Ecto neural progenitor cell (in vitro differentiated cells): ENCODE results near the gene UBE3C.
"Not testable (repeated sequence)": the region's sequence is repeated elsewhere in the genome, so short reads cannot be mapped to it uniquely, and the experiment has no call there.

Experiments used
- DNase-seq: peaks from one replicate; pipeline ENCODE4 v3.0.0-alpha.2; 2018; ENCODE audit warnings: low spot score

UBE3C gene

DNA sequence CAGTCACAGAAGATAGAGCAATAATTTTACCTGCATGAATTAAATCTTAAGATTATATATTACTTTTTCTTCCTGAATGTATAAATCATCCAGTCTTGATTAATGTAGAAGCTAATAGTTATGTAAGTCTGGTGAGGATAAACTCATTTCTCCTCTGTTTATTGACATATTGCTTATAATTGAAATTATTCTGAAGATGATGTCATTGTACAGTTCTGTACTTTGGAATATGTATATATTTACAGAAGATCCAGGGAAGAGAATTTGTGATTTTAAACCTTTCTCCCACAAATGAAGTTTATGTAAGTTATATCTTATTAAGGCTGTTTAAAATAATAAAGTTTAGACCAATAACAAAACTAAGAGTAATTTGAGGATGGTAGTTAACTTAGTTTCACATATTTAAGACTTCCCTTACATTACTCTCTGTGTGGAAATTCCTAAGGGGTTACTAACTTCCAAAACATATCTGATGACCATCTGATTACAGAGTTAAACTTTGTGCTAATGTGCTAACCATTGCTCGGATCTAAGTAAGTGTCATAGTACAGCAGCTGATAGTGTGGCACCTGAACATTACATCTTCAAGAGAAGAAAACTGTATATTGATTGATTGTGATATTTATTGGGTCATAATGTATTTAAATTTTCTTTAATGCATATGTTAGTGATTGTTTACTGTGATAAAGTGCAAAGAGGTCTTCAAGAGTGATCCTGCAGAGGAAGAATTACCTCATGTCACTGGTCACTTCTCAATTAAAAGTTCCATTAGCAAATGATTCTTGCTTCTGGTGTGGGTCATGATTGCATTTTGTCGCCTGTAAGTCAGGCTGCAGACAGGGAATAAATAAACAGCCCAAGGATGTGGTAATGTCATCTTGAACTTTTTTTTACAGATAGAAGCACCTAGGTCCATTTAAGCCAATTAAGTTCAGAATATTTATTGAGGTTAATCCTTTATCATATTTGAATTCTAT lies 96.9 kb downstream of the UBE3C start:
- no peak for DNase-seq

DNA sequence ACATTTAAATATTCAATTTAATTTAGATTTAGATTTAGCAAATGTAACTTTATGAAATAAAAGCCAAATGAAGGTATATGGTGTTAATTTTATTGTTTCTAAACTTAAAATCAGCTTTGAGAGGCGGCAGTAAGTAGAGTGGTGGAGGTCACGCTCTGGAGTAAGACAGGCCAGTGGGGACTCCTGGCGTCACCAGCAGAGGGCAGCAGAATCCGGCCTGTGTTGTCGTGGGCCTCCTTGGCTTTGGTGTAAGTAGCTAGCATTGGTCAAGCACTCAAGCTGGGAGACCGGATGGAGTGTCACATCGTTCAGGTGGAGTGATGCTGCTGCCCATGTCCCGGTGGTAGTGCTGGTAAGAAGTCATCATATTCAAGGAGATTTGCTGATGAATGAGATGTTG lies 99.4 kb downstream of the UBE3C start:
- DNase-seq = no peak

DNA sequence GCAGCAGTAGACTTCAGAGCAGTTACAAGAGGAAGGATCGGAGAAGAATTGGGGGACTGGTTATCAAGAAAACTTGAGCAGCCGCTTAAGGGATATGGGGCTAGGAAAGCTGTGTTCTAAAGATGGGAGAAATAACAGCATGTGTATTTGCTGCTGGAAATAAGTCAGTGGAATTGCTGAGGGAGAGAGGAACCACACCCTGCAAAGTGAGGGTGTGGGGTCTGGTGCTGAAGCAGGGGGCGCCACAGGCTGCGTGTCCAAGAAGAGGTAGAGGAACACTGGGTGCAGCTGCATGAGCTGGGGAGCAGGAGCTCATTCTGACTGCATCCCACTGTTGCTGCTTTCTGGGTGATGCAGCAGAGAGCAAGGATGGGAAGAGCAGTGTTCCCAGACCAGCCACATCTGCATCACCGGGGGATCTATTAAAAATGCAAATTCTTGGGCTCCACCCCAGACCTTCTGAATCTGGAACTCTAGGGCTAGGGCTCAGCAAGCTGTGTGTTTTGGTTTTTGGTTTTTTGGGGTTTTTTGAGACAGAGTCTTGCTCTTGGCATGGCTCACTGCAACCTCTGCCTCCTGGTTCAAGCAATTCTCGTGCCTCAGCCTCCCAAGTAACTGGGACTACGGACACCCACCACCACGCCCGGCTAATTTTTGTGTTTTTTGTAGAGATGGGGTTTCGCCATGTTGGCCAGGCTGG lies 101.0 kb downstream of the UBE3C start:
- DNase-seq = no peak

DNA sequence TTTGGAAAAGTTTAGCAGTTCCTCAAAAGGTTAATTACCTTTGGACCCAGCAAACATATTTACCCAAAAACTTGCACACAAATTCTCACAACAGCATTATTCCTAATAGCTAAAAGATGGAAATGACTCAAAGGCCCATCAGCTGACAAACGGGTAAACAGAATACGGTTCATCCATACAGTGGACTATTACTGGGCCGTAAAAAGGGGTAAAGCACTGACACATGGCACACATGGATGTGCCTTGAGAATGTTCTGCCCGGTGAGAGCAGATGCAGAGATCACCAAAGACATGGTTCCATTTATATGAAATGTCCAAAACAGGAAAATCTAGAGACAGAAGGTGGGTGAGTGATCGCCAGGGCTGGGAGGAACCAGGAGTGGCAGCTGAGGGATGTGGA lies 102.9 kb downstream of the UBE3C start:
- no peak for DNase-seq

DNA sequence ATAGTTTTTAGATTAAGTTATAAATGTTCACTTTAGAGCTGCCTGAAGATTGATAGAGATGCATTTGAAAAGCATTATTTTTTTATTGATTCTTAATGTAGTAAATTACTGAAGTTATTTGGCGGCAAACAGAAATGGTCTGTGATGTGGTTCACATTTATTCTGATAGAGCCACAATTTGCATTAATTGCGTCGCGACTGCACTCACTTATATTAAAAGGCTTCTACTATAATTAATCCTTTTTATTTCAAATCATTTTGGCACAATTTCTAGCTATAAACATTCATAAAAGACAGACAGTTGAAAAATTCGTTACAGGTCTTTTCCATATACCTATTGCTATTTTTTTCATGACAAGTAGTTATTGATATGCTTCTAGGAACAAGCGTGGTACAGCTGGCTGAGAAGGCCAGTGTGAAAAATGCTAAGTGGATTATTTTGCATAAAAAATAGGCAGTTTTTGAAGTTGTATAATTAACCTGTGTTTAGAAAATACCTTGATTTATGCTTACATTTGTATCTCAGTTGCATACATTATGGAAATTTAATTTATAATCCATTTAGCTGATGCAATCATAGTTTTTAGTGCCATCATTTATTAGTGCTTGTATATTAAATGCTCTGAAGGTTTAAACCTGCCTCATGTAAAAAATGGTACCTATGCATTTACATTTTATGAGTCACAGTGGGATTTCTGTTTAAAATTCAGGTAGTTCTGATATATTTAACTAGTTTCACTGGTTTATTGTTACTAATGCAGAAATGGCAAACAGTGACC lies 106.0 kb downstream of the UBE3C start:
- no peak for DNase-seq

DNA sequence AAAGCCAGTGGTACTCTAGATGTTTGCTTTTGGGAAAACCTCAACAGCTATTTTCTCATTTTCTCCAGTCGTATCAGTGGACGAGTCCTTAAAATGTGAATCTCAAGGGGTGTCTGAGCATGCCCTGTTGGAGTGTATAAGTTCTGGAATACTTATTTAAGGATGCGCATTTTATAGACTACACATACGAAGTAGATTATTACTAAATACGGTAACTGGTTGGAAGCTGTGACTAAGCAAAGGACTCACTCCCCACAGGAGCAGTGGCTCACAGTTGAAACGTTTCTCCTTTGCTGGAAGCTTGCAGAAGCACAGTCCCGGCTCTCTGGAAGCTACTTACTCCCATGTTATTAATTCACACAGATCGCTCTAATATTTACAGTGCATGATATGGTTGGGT lies 107.3 kb downstream of the UBE3C start:
- DNase-seq = no peak

DNA sequence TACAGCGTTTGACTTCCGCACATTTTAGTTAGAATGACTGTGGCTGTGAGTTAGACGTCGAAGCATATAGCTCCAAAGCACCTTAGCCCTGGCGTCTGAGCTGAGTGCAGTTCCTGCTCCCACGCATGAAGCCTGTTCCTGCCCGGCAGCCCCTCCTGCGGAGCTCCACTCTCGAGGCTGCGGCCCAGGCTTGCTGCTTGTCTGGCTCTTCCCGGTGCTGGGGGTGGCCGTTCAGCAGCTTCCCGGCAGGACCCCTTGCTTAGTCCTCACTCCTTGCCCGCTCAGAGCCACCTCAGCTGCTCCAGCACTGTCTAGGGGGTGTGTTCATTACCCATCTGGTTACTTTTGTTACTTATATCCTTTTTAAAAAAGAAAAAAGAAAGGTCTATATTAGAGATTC lies 109.9 kb downstream of the UBE3C start:
- DNase-seq = no peak

DNA sequence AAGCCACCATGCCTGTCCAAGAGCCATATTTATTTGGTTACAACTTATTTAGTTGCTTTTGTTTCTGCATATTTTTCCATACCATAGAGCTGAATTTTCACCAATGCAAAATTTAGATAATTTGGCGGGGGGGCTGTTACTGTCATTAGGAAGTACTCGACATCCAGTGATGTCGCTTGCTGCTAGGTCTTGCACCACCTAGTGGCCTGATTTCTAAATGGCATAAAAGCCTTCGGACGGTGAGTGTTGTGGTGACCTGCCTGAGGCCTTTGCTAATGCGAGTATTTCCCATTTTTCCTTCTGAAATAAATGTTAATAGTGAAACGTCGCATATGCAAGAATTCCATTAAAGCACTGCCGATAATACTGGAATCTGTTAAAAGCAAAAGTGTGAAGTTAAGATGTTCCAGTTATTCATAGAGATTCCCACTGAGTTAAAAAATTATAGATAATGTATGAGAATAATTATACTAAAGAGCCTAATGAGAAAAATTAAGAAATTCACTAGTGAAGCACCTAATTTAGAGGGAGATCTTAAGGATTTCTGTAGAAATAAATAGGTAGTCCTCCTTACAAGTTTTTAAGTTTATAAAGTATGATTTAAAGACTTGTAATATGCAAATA lies 112.0 kb downstream of the UBE3C start:
- DNase-seq = no peak

DNA sequence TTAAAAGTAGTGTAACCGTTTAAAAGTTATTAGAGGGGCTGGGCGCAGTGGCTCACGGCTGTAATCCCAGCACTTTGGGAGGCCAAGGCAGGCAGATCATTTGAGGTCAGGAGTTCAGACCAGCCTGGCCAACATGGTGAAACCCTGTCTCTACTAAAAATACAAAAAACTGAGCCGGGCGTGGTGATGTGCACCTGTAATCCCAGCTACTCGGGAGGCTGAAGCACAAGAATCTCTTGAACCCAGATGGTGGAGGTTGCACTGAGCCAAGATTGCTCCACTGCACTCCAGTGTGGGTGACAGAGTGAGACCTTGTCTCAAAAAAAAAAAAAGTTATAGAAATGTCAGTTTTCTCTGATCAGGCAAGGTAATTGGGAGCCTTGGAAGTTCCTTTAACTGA lies 113.1 kb downstream of the UBE3C start:
- DNase-seq = not testable (repeated sequence)

DNA sequence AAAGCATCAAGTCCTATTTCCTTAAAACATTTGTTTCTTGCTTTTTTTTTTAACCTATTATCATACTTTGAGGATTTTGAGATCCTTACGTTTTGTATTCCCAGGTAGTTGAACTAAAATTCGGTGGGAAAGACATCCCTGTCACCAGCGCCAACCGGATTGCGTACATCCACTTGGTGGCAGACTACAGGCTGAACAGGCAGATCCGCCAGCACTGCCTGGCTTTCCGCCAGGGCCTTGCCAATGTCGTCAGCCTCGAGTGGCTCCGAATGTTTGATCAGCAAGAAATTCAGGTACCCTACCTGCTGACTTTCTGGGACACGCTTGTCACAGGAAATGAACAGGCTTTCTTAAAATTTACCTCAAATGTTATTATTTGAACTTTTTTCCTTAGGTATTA lies 115.1 kb downstream of the UBE3C start:
- DNase-seq = no peak

DNA sequence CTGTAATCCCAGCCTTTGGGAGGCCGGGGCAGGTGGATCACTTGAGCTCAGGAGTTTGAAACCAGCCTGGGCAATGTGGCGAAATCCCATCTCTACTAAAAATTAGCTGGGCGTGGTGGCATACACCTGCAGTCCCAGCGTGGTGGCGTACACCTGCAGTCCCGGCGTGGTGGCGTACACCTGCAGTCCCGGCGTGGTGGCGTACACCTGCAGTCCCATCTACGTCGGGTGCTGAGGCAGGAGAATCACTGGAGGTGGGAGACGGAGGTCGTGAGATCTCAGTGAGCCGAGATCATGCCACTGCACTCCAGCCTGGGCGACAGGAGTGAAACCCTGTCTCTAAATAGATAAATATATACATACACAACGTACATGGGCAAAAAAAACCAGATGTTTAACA lies 116.1 kb downstream of the UBE3C start:
- not testable (repeated sequence) for DNase-seq

DNA sequence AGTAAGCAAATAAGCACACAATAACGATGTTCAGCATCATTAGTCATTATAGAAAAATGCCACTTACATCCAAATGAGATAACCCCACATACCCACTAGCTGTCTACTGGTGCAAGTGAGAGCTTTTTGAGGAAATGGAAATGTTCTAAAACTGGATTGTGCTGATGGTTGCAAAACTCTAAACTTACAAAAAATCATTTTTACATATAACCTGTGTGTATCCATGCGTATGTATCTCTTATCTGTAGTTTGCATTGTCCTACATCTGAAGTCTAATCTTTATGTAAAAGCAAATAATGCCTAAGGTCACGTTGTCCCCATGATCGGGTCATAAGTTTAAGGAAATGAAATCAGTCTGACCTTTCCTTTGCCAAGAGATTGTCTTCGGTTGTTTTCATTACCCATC lies 116.5 kb downstream of the UBE3C start:
- no peak for DNase-seq

DNA sequence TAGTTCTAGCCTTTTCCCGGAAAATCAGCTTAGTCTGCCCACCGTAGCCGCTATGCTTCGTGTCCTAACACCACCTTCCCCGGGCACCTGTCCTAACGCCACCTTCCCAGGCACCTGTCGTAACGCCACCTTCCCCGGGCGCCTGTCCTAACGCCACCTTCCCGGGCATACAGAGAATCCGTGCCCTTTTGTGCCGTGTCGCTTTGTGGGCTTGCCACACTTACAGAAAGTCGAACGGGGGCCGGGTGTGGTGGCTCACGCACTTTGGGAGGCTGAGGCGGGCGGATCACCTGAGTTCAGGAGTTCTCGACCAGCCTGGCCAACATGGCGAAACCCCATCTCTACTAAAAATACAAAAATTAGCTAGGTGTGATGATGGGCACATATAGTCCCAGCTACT lies 124.4 kb downstream of the UBE3C start:
- DNase-seq = no peak

DNA sequence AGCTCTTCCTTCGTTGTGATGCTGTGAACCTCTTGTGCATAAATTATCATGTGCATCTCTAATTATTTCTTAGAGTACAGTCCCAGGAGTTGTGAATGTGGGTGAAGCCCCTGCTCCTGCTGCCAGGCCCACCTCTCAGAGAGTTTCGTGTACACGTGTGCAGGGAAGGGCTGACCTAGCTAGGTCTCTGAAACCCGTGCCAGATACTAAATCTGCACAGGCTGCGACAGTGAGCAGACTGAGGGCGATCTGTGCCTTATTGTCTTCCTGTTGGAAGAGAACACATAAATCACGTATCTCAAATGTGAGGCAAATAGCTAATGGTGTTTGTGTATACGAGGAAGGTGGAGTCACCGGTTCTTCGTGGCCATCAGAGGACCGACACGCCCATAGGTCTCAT lies 126.3 kb downstream of the UBE3C start:
- no peak for DNase-seq

DNA sequence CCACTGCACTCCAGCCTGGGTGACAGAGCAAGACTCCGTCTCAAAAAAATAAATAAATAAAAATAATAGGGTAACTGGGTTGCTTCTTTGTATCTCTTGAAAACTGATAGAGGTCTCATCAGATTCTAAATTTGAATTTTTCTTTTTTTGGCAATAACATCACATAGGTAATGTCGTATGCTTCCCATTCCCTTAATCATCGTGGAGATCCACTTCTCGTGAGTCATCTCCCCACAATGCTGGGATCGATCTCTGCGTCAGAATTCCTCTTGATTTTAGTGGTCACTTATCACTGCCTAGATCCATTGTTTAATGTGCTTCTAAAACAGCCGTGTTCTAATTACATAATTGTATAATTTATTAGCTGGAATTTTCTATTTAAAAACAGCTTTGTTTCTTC lies 127.5 kb downstream of the UBE3C start:
- DNase-seq = no peak

DNA sequence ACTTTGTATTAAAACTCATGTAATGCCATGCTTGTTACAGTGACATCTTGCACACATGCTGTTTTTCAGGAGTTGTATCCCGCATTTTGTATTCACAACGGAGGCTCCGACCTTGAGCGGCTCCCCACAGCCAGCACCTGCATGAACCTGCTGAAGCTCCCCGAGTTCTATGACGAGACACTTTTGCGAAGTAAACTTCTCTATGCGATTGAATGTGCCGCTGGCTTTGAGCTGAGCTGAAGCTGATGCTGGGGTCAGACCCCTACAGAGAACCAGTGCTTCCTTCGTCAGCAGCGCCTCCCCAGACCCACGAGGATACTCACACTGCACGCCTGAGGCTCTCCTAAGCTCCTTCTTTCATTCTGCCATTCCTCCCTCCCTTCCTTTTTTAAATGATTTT lies 128.8 kb downstream of the UBE3C start:
- DNase-seq = no peak

DNA sequence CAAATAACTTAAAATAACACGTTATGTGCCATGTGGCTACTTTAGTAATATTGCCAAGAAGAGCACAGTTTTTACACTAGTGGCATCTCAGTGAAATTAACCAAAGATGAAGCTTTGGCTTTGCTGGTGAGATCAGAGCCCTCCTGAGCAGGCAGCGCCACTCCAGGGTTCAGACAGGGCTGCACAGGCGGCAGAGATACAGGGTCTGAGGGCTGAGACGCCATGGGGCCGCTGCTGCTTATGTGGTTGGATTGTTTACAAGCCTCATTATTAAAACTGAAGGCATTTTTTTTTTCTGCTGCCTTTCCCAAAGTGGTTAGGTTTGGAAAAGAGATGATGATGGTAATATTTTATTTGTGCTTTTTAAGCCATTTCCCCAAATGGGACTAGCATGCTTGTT lies 129.2 kb downstream of the UBE3C start:
- no peak for DNase-seq

DNA sequence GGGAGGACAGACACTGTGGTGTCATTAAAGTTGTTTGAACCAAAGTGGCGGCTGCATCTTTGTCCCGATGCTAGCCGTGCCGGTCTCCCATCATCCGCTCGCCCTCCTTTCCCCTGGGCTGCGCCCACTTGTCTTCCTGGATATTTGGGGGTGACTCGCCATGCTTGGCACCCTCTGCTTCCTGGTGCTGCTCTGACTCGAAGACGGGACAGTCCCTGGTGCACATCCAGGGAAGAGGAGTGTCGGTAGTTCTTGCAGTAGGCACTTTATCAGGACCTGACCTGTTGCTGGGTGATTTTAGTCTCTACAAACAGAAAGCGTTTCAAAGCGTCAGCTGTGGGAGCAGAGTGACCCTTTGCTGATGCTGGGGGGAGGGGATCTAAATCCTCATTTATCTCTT lies 129.8 kb downstream of the UBE3C start:
- DNase-seq = no peak

DNA sequence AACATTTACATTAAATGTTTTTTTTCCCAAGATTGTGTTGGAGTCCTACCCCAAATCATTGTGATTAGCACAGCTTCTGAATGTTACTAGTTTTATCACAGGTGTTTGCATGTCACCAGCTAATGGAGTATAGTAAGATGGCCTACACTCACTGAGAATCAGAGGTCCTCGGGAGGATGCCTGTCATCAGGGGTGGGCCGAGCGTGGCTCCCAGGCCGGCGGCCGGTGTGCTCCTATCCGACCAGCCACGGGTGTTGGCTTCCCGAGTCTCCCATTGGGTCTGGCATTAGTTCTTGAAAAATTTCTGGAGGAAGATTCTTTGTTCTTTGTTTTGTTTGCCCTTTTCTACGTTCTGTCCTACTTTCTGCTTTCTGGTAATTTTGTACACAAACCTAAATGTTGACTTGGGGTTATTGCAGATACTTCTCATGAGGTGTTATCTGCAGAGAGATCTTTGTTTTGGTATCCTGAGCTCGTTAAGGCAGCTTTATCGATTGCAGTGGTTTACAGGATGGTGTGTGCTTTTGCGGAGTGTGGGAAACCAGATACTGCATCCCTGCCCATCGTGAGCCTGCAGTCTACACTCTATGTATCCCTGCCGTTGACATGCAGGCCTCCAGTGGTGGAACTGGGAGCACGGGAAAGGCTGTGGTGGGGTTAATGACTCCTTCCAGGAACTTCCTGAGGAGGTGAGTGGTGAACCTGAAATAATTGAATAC lies 130.8 kb downstream of the UBE3C start:
- no peak for DNase-seq

DNA sequence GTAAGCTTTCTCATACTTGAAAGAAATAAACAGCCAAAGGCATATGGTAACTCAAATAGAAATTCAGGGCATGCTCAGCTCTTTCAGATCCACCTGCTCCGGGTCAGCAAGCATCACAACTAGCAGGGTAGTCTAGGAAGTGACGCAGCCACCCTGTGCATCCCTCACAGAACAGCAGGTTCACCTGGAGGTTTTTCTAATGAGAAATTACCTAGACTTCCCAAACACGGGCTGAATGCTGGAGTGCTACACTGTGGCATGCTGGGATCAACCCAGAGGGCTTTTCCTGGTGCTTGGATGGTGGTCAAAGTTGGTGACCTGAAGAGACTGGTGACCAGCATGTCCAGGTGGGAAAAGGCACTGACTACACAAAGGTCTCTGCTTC lies 131.3 kb downstream of the UBE3C start:
- DNase-seq = no peak

DNA sequence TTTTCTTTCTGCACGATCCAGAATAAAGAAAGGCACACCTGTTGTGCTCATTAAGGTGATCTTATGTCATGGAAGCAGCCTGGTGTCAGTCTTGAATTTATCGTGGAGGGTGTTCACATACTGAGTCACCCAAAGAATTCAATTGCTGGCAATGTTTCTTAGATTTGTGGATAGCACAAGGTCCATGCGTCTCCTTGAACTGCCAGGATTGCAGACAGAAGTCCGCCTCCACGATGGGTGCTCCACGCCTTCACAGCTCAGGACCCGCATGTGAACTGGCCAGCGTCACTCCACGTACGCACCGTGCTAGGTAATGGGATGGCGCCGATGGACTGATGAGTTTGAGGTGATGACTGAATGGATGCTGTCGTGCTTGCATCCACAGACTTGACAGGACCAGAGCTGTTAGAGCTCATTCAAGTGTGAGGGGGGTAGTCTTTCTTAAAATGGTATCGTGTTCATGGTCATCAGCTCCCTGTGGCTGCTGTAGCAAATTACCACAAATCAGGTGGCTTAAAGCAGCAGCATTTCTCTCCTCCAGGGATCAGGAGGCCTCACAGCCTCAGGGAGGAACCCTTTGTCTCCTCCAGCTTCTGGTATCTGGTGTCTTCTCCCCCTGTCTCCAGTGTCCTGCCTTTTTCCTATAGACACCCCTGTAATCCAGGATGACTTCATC lies 132.7 kb downstream of the UBE3C start:
- no peak for DNase-seq
